Smooth muscle cell (in vitro differentiated cells): ENCODE measurements around the gene MCM7. TPM values are rescaled to one million over a fixed set of nuclear protein-coding genes. Genes with fewer than 3 reads are reported as not detected.
A peak's percentile ranks its signal among the peaks of the same experiment; 100 is the strongest.

ENCODE experiments used
- DNase-seq: peaks from one replicate; lab custom pipeline; 2025; ENCODE audit not compliant: unreplicated experiment; lab: John Stamatoyannopoulos, UW
- H2AFZ ChIP-seq: fragments of 200-600 bp; sonication (generic); 2 replicates; pipeline ENCODE4 v1.6.0; 2016; ENCODE audit warnings: antibody characterized with exemption, low read depth, mild to moderate bottlenecking
- H3F3A ChIP-seq: fragments of 200-600 bp; sonication (generic); 2 replicates; pipeline ENCODE4 v1.6.0; 2017; ENCODE audit warnings: antibody characterized with exemption, low read depth
- H3K27ac ChIP-seq: fragments of 200-600 bp; sonication (generic); 2 replicates; pipeline ENCODE4 v1.5.1; 2016; ENCODE audit warnings: low read depth, mild to moderate bottlenecking
- H3K27me3 ChIP-seq: fragments of 200-600 bp; sonication (generic); 2 replicates; pipeline ENCODE4 v1.6.1; 2016; ENCODE audit warnings: low read depth, mild to moderate bottlenecking
- H3K36me3 ChIP-seq: fragments of 200-600 bp; sonication (generic); 2 replicates; pipeline ENCODE4 v1.5.1; 2016; ENCODE audit warnings: low read depth
- H3K4me1 ChIP-seq: fragments of 200-600 bp; sonication (generic); 2 replicates; pipeline ENCODE4 v1.5.1; 2016; ENCODE audit warnings: low read depth
- H3K4me2 ChIP-seq: fragments of 200-600 bp; sonication (generic); 2 replicates; pipeline ENCODE4 v1.6.0; 2016; ENCODE audit warnings: mild to moderate bottlenecking
- H3K4me3 ChIP-seq: fragments of 200-600 bp; sonication (generic); 2 replicates; pipeline ENCODE4 v1.5.1; 2016; ENCODE audit warnings: mild to moderate bottlenecking
- H3K79me2 ChIP-seq: fragments of 200-600 bp; sonication (generic); 2 replicates; pipeline ENCODE4 v1.6.0; 2016; ENCODE audit warnings: low read depth, mild to moderate bottlenecking
- H3K9ac ChIP-seq: fragments of 200-600 bp; sonication (generic); 2 replicates; pipeline ENCODE4 v1.6.0; 2016; ENCODE audit warnings: low read depth
- H3K9me3 ChIP-seq: fragments of 200-600 bp; sonication (generic); replicated peaks from 2 replicates; pipeline ENCODE4 v1.5.1; 2016; ENCODE audit warnings: low read depth
- H4K20me1 ChIP-seq: fragments of 200-600 bp; sonication (generic); 2 replicates; pipeline ENCODE4 v1.6.0; 2016; ENCODE audit warnings: low read depth
- WGBS: methylation state at CpG from one replicate; pipeline ENCODE4 v1.1.7; 2016; ENCODE audit warnings: low lambda C conversion rate; 5-methylcytosine and 5-hydroxymethylcytosine counted together
- polyA plus RNA-seq: library from polyadenylated mRNA; unstranded; fragments of >200 nt; fragmentation: Nextera tagmentation; extraction: Ambion mirVana; gene quantifications from 2 replicates; pipeline ENCODE4 v1.2.1, GENCODE V29; 2016
- total RNA-seq: library from RNA; depleted of rRNA; stranded (reverse); fragments of >200 nt; gene quantifications from 2 replicates; pipeline ENCODE4 v1.2.3, GENCODE V29; 2014
- TF ChIP-seq, protein P1 (sequence below): fragments of 200-600 bp; sonication (generic); IDR thresholded peaks from 2 replicates; pipeline ENCODE4 v1.5.1; 2017; ENCODE audit warnings: borderline replicate concordance, mild to moderate bottlenecking, antibody characterized with exemption; ENCODE audit not compliant: insufficient read depth, poor library complexity, severe bottlenecking

MCM7 gene
- total and polyA plus RNA-seq, 2 experiments from 2014 or later = 47.6 to 56.9 TPM

DNA sequence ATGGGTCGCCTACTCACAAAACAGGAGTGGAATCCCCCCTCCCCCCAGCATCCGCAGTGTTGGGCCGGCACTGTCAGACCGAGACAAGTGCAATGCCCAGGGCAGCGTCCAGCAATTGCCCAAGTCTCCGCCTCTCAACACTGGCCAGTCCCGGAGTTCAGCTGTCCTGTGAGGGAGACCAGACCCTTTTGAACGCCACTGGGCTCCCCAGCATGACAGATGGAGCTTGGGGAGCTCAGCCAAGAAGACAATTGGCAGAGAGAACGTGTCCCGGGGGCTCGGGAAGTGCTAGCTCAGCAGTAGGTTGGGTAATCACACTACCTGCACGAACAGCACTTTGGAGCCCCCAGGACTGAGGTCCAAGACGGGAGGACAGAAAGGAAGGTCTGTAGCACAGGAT is 7.7 kb downstream of the MCM7 start:
- Histone ChIP-seq H2AFZ (no peak overlapping the region), H3K4me3 (no peak overlapping the region), H3K79me2 (peaks cover 11% of the 10 kb centered on the region), H3K27ac (no peak overlapping the region), H4K20me1 (no peaks in the 10 kb centered on the region), H3K27me3 (no peaks in the 10 kb centered on the region), H3F3A (peaks cover 38% of the 10 kb centered on the region), H3K36me3 (peaks cover 13% of the 10 kb centered on the region), H3K9ac (no peak overlapping the region), H3K4me1 (peaks cover 5% of the 10 kb centered on the region), H3K9me3 (no peaks in the 10 kb centered on the region), H3K4me2 (no peak overlapping the region)
- no peak for DNase-seq
- WGBS = 90% methylated on average over 13 of the region's 13 CpGs
- TF ChIP-seq, protein P1, sequence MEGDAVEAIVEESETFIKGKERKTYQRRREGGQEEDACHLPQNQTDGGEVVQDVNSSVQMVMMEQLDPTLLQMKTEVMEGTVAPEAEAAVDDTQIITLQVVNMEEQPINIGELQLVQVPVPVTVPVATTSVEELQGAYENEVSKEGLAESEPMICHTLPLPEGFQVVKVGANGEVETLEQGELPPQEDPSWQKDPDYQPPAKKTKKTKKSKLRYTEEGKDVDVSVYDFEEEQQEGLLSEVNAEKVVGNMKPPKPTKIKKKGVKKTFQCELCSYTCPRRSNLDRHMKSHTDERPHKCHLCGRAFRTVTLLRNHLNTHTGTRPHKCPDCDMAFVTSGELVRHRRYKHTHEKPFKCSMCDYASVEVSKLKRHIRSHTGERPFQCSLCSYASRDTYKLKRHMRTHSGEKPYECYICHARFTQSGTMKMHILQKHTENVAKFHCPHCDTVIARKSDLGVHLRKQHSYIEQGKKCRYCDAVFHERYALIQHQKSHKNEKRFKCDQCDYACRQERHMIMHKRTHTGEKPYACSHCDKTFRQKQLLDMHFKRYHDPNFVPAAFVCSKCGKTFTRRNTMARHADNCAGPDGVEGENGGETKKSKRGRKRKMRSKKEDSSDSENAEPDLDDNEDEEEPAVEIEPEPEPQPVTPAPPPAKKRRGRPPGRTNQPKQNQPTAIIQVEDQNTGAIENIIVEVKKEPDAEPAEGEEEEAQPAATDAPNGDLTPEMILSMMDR = no peak

DNA sequence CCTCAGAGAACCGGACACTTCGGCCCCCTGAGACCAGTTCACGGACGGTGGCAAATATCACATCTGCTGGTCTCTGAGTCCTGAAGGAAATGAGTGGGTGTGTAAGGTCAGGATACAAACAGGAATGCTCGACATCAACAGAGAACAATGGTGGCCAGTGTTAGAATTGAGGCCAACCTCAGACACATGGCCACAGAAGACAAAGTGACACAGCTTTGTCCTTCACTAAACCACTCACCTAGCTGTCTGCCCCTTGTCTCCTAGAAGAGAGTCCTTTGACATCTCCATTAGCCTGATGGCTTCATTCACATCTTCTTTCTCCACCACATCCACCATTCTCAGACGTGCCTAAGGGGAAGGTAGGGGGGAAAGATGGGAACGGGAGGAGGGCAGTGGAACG is 8.1 kb downstream of the MCM7 start:
- Histone ChIP-seq H3K4me3 (no peak overlapping the region), H3K36me3 (peaks cover 8% of the 10 kb centered on the region), H3K4me1 (peaks cover 9% of the 10 kb centered on the region), H3K4me2 (no peak overlapping the region), H4K20me1 (no peaks in the 10 kb centered on the region), H3K9me3 (no peaks in the 10 kb centered on the region), H2AFZ (no peak overlapping the region), H3K9ac (no peak overlapping the region), H3K79me2 (peaks cover 7% of the 10 kb centered on the region), H3F3A (peaks cover 42% of the 10 kb centered on the region), H3K27ac (no peak overlapping the region), H3K27me3 (no peaks in the 10 kb centered on the region)
- no peak for DNase-seq
- WGBS = 74% methylated on average over 8 of the region's 8 CpGs
- TF ChIP-seq, protein P1 = no peak

DNA sequence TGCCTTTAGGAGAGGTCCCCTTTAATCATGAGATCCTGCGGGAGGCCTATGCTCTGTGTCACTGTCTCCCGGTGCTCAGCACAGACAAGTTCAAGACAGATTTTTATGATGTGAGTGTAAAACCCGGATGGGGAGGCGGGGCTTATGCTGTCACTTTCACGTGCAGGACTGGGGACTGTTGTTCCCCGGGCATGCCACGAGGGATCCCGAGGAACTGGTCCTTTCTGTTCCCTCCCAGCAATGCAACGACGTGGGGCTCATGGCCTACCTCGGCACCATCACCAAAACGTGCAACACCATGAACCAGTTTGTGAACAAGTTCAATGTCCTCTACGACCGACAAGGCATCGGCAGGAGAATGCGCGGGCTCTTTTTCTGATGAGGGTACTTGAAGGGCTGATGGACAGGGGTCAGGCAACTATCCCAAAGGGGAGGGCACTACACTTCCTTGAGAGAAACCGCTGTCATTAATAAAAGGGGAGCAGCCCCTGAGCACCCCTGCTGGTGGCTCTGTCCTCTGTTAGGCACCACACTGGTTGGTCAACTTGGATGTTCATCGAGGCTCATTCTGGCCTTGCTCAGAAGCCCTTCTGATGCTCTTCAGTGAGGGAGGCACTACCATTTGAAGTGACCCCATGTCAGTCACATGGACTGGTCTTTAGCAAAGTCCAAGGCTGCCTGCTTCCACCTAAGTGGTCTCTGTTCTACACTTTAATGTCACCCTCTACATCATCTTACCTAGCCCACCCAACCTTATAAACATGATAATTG is 9.6 kb downstream of the MCM7 start:
- Histone ChIP-seq H3K27ac (peak overlapping the region; percentile 91), H3K4me1 (peaks cover 9% of the 10 kb centered on the region), H2AFZ (no peak overlapping the region), H3K27me3 (no peaks in the 10 kb centered on the region), H3K9me3 (no peaks in the 10 kb centered on the region), H3K4me3 (no peak overlapping the region), H3F3A (peaks cover 53% of the 10 kb centered on the region), H4K20me1 (no peaks in the 10 kb centered on the region), H3K36me3 (no peaks in the 10 kb centered on the region), H3K9ac (no peak overlapping the region), H3K4me2 (no peak overlapping the region), H3K79me2 (peaks cover 3% of the 10 kb centered on the region)
- no peak for DNase-seq
- 69% methylated on average over 19 of the region's 19 CpGs for WGBS
- TF ChIP-seq, protein P1 = no peak
